ENCODE measurements around the gene CCDC88B. TPM values are rescaled to one million over a fixed set of nuclear protein-coding genes. Genes with fewer than 3 reads are reported as not detected.

CCDC88B gene
- total RNA-seq, 1 donor from 2014 or later = 3.6 TPM

- DNase-seq (ENCODE audit: low spot score) = no peak
These were observed 42.6 kb downstream of the CCDC88B start for GRCh38 chr11:64382586-64382985.

- no peak for DNase-seq (ENCODE audit: low spot score)
These were observed 43.6 kb downstream of the CCDC88B start for GRCh38 chr11:64383580-64383979.

GRCh38 chr11:64384028-64384737 is 44.2 kb downstream of the CCDC88B start:
- DNase-seq (ENCODE audit: low spot score) = no peak

GRCh38 chr11:64384981-64385944 is 45.3 kb downstream of the CCDC88B start:
- DNase-seq (ENCODE audit: low spot score) = no peak

GRCh38 chr11:64385945-64386704 is 46.1 kb downstream of the CCDC88B start:
- DNase-seq (ENCODE audit: low spot score) = no peak

- DNase-seq (ENCODE audit: low spot score) = no peak
These were observed 47.9 kb downstream of the CCDC88B start for GRCh38 chr11:64387916-64388315.

GRCh38 chr11:64388894-64389293 is 48.9 kb downstream of the CCDC88B start:
- no peak for DNase-seq (ENCODE audit: low spot score)

- no peak for DNase-seq (ENCODE audit: low spot score)
These were observed 49.8 kb downstream of the CCDC88B start for GRCh38 chr11:64389851-64390250.

- DNase-seq (ENCODE audit: low spot score) = no peak
These were observed 50.6 kb downstream of the CCDC88B start for GRCh38 chr11:64390558-64390957.

GRCh38 chr11:64391839-64392238 is 51.8 kb downstream of the CCDC88B start:
- no peak for DNase-seq (ENCODE audit: low spot score)

- no peak for DNase-seq (ENCODE audit: low spot score)
These were observed 55.6 kb downstream of the CCDC88B start for GRCh38 chr11:64395545-64396078.

- DNase-seq (ENCODE audit: low spot score) = peak; percentile 85
These were observed 56.1 kb downstream of the CCDC88B start for GRCh38 chr11:64396079-64396591.

GRCh38 chr11:64400102-64400501 is 60.1 kb downstream of the CCDC88B start:
- peak; percentile 24 for DNase-seq (ENCODE audit: low spot score)

- no peak for DNase-seq (ENCODE audit: low spot score)
These were observed 60.7 kb downstream of the CCDC88B start for GRCh38 chr11:64400667-64401066.

- no peak for DNase-seq (ENCODE audit: low spot score)
These were observed 61.8 kb downstream of the CCDC88B start for GRCh38 chr11:64401775-64402174.

- no peak for DNase-seq (ENCODE audit: low spot score)
These were observed 63.1 kb downstream of the CCDC88B start for GRCh38 chr11:64403106-64403505.

GRCh38 chr11:64406221-64406946 is 66.4 kb downstream of the CCDC88B start:
- peak; percentile 93 for DNase-seq (ENCODE audit: low spot score)

All from umbilical cord (tissue), 2 donors.